Astrocyte (in vitro differentiated cells and primary cell): ENCODE data around the gene PPM1G.

ENCODE experiments used
- EZH2 ChIP-seq: IDR thresholded peaks from 2 replicates; pipeline ENCODE4 v1.6.1; 2012; ENCODE audit warnings: mild to moderate bottlenecking, low read length, inconsistent platforms; ENCODE audit not compliant: insufficient read depth
- TF ChIP-seq, protein P1 (sequence below): IDR thresholded peaks from 2 replicates; pipeline ENCODE4 v1.5.1; 2011; ENCODE audit warnings: low read depth, mild to moderate bottlenecking, inconsistent platforms, low read length, moderate library complexity; ENCODE audit not compliant: insufficient read depth

DNA sequence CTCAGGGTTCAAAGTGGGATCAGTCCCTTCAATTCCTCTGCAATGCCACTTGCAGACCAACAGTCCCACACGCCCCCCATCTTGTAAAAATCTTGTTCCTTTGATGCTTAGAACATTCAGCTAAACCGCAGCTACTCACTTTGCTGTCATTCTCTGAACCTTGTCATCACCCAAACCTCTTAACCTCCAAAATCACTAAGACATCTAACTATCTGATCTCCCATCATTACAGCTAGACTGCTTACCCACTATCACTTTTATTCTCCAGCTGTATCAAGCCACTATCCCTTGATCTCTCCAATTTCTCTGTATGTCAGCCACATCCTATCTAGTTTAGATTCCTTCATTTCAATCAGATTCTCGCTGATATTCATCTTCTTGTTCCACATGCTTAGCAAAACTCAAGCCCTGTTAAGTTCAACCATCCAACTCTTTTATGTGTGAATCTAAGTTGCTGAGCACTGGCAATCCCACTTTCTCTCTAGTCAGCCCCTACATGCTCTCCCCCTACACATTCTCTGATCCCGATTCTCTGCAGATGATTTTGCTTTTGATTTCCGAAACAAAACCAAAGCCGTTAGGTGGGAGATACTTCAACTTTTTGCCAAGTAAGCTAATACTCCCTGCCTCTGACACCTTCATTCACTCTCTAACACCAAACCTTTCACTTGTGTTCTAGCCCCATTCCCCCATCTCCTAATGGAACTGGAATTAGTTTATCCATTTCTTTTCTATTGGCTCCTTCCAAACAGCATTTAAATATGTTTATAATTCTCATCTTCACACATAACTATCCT is 57.4 kb downstream of the PPM1G start:
- TF ChIP-seq, protein P1, sequence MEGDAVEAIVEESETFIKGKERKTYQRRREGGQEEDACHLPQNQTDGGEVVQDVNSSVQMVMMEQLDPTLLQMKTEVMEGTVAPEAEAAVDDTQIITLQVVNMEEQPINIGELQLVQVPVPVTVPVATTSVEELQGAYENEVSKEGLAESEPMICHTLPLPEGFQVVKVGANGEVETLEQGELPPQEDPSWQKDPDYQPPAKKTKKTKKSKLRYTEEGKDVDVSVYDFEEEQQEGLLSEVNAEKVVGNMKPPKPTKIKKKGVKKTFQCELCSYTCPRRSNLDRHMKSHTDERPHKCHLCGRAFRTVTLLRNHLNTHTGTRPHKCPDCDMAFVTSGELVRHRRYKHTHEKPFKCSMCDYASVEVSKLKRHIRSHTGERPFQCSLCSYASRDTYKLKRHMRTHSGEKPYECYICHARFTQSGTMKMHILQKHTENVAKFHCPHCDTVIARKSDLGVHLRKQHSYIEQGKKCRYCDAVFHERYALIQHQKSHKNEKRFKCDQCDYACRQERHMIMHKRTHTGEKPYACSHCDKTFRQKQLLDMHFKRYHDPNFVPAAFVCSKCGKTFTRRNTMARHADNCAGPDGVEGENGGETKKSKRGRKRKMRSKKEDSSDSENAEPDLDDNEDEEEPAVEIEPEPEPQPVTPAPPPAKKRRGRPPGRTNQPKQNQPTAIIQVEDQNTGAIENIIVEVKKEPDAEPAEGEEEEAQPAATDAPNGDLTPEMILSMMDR, result no peak
- TF ChIP-seq EZH2, result no peak
